Psoas muscle (tissue), 8 donors: ENCODE data around the gene RNMT. TPM values are rescaled to one million over a fixed set of nuclear protein-coding genes. Genes with fewer than 3 reads are reported as not detected.

ENCODE experiments used
- ATAC-seq, 4 donors: fragments of 200-7000 bp; cut with Tn5 transposase; one replicate each; pipeline ENCODE4 v1.9.1; 2020; ENCODE audit warnings: moderate library complexity in 3 of 4, mild to moderate bottlenecking in 2 of 4
- DNase-seq, 2 donors: peaks; one replicate each; pipeline ENCODE4 v3.0.0-alpha.2; 2020
- H3K27ac ChIP-seq: fragments of 200-600 bp; one replicate; pipeline ENCODE4 v1.8.0; 2022
- H3K27me3 ChIP-seq, 3 donors: fragments of 200-600 bp in 1 of 3; one replicate each; pipeline versions ENCODE4 v1.6.1 to v1.8.0; 2013 to 2022; ENCODE audit warnings: low read length in 2 of 3, mild to moderate bottlenecking in 2 of 3, moderate library complexity in 1 of 3; ENCODE audit not compliant: insufficient read depth in 3 of 3
- H3K36me3 ChIP-seq, 2 donors: fragments of 200-600 bp in 1 of 2; one replicate each; pipeline versions ENCODE4 v1.6.1 to v1.8.0; 2013 to 2022; ENCODE audit warnings: low read depth in 1 of 2, mild to moderate bottlenecking in 1 of 2, moderate library complexity in 1 of 2; ENCODE audit not compliant: insufficient read depth in 1 of 2
- H3K4me1 ChIP-seq: fragments of 200-600 bp; one replicate; pipeline ENCODE4 v1.8.0; 2022
- H3K4me3 ChIP-seq: fragments of 200-600 bp; one replicate; pipeline ENCODE4 v1.8.0; 2022; ENCODE audit warnings: mild to moderate bottlenecking
- H3K9me3 ChIP-seq: fragments of 200-600 bp; one replicate; pipeline ENCODE4 v1.8.0; 2022
- CTCF ChIP-seq: fragments of 200-600 bp; IDR thresholded peaks from one replicate; pipeline ENCODE4 v1.8.0; 2022; ENCODE audit warnings: antibody characterized with exemption
- WGBS, 3 donors: extraction: QIAGEN DNeasy Blood & Tissue Kit; methylation state at CpG; one replicate each; pipeline versions ENCODE4 v1.1.6 to v1.1.7; 2013; 5-methylcytosine and 5-hydroxymethylcytosine counted together
- intact Hi-C, 2 donors: fragments of 100-400 bp; cut with DNase I; formaldehyde crosslinking; loops; one replicate each; pipeline versions ENCODE4 v1.11.0 to v1.14.2; 2022
- polyA plus RNA-seq, 3 donors: library from polyadenylated mRNA; stranded (reverse); fragments of 200-250 nt; gene quantifications; one replicate each; pipeline ENCODE4 v1.2.3, GENCODE V29; 2013
- total RNA-seq, 4 donors: library from RNA; stranded (reverse); fragmentation: NEBNext Ultra II Directional in 2 of 4; extraction: Animal tissue kit (Norgen Biotek cat#: 25700) in 2 of 4; gene quantifications; one replicate each; pipeline versions ENCODE4 v1.2.1 to v1.2.4, GENCODE V29; 2021 to 2023
- donor health status: healthy with polysubstance abuse.
- donor health status: DM: no; HTN: no; CAD: no; lungs with moderate emphysema.
- donor health status: Bipolar disorder and iron deficiency.
- donor health status: healthy.
- donor health status: DM: yes; HTN: yes; CAD: no.
- donor health status: DM: no; HTN: no; CAD: no.
- donor health status: DM: no; HTN: no; CAD: no.
- donor health status: DM: yes; HTN: yes; CAD: no.

The RNMT gene
- total and polyA plus RNA-seq, 7 donors, result 15.0 to 29.2 (median 22.1) TPM

GRCh38 chr18:13715330-13715729 lies 11.1 kb upstream of the RNMT start:
- WGBS, 3 donors, result 83 to 92% (median 83%) methylated on average over 2 of the region's 2 CpGs
- no peak for TF ChIP-seq CTCF
- no peaks in the 10 kb centered on the region for H3K36me3 ChIP-seq
- no peak overlapping the region for H3K4me3 ChIP-seq
- H3K4me1 ChIP-seq, result peaks cover 9% of the 10 kb centered on the region
- no peaks in the 10 kb centered on the region for H3K9me3 ChIP-seq
- ATAC-seq (no peak), DNase-seq (no peak)
- no peak overlapping the region for H3K27ac ChIP-seq
- intact Hi-C loops, result no loop called here
- no peaks in the 10 kb centered on the region for H3K27me3 ChIP-seq

GRCh38 chr18:13716916-13717315 lies 9.6 kb upstream of the RNMT start:
- Histone ChIP-seq H3K36me3 (no peaks in the 10 kb centered on the region), H3K27ac (no peak overlapping the region), H3K27me3 (no peaks in the 10 kb centered on the region), H3K4me1 (peaks cover 9% of the 10 kb centered on the region), H3K4me3 (no peak overlapping the region), H3K9me3 (no peaks in the 10 kb centered on the region)
- no peak for TF ChIP-seq CTCF
- intact Hi-C loops, result no loop called here
- DNase-seq, result no peak
- no peak for ATAC-seq
- 91 to 93% (median 91%) methylated on average over 4 of the region's 4 CpGs for WGBS, 3 donors

DNA sequence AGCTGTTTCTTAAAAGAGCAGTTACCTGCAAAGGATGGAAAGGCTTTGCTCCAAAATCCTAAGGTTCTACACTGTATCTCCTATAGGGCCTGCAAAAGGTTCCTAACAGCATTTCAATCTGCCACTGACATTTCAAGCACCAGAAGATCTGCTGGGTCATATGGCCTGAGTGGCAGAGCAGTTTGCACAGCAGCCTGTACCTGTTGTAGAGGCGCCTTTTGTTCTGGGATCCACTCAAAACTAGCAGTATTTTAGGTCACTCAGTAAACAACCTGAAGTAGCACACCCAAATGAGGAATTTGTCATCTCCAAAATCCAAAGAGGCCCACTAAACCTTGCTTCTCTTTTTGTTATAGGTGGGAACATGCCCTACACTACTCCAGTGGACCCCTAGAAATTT lies 6.3 kb upstream of the RNMT start:
- H3K4me1 ChIP-seq, result peaks cover 2% of the 10 kb centered on the region
- DNase-seq (no peak), ATAC-seq (no peak)
- 93 to 96% (median 95%) methylated on average over 1 of the region's 1 CpG for WGBS, 3 donors
- H3K27ac ChIP-seq, result no peak overlapping the region
- no peak for TF ChIP-seq CTCF
- no peak overlapping the region for H3K4me3 ChIP-seq
- intact Hi-C loops, result loop anchor here in 1 of 2 donors (10.0 kb wide), 1 partner anchor 165 kb away; no protein-coding TSS in a partner anchor
- no peaks in the 10 kb centered on the region for H3K36me3 ChIP-seq
- no peaks in the 10 kb centered on the region for H3K27me3 ChIP-seq
- no peaks in the 10 kb centered on the region for H3K9me3 ChIP-seq

DNA sequence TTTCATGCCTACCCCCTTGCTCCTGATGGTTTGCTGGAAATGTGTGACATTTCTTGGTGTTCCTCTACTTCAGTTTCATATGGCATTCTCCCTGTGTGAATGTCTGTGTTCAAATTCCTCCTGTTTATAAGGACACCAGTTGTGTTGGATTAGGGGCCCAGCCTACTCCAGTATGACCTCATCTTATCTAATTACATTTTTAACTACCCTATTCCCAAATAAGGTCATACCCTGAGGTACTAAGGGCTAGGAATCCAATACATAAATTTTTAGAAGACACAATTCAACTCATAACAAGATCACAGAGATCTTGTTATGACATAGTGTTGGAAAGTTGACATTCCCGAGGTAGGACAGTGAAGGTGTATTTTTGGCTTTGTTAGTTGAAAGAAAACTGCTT lies 5.6 kb upstream of the RNMT start:
- Histone ChIP-seq H3K36me3 (no peaks in the 10 kb centered on the region), H3K4me3 (no peak overlapping the region), H3K27me3 (no peaks in the 10 kb centered on the region), H3K27ac (no peak overlapping the region), H3K4me1 (peaks cover 4% of the 10 kb centered on the region), H3K9me3 (no peaks in the 10 kb centered on the region)
- no peak for DNase-seq
- 80 to 93% (median 82%) methylated on average over 1 of the region's 1 CpG for WGBS, 3 donors
- intact Hi-C loops, result loop anchor here in 1 of 2 donors (10.0 kb wide), 1 partner anchor 166 kb away; no protein-coding TSS in a partner anchor
- TF ChIP-seq CTCF, result no peak
- no peak for ATAC-seq

- H3K4me1 ChIP-seq, result peaks cover 20% of the 10 kb centered on the region
- peak overlapping the region; percentile 100 for H3K27ac ChIP-seq
Measured at GRCh38 chr18:13725566-13726231, 774 bp upstream of the RNMT start.

More at GRCh38 chr18:13725566-13726231, 774 bp upstream of the RNMT start:
- H3K36me3 ChIP-seq, result no peaks in the 10 kb centered on the region
- DNase-seq (no peak), ATAC-seq (no peak)
- 4 to 6% (median 4%) methylated on average over 34 to 35 of the region's 35 CpGs for WGBS, 3 donors
- intact Hi-C loops, result loop anchor here (5.0 to 10.0 kb wide), 2 partner anchors 168 to 171 kb away; no protein-coding TSS in a partner anchor
- no peaks in the 10 kb centered on the region for H3K9me3 ChIP-seq
- H3K27me3 ChIP-seq, result no peaks in the 10 kb centered on the region
- peak overlapping the region; percentile 98 for H3K4me3 ChIP-seq
- TF ChIP-seq CTCF, result no peak
